ENCODE measurements around the gene ATE1.
"Not testable (repeated sequence)": the region's sequence is repeated elsewhere in the genome, so short reads cannot be mapped to it uniquely, and the experiment has no call there.

ATE1 gene

DNA sequence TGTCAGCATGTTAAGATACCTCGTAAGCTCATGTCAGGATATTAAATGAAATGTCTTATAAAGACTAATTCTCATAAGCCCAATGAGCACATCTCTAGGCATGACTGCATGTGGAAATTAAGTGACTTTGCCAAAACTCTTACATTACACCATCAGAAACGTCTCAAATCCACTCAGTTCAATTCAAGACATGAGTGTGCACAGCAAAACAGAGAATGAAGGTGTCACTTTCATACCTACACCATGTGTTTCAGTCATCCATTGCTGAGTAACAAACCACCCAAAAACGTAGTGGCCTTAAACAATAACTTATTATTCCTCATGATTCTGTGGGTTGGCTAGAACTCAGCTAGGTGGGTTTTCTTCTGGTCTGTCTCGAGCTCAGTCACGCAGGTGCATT lies 99.8 kb downstream of the ATE1 start:
- DNase-seq = no peak

DNA sequence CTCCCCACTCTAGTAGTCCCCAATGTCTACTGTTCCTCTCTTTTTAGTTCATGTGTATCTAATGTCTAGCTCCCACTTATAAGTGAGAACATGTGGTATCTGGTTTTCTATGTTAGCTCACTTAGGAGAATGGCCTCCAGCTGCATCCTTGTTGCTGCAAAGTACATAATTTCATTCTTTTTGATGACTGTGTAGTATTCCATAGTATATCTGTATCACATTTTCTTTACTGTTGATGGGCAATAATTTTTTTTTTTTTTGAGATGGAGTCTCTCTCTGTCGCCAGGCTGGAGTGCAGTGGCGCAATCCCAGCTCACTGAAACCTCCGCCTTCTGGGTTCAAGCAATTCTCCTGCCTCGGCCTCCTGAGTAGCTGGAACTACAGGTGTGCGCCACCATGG lies 101.1 kb downstream of the ATE1 start:
- not testable (repeated sequence) for DNase-seq

DNA sequence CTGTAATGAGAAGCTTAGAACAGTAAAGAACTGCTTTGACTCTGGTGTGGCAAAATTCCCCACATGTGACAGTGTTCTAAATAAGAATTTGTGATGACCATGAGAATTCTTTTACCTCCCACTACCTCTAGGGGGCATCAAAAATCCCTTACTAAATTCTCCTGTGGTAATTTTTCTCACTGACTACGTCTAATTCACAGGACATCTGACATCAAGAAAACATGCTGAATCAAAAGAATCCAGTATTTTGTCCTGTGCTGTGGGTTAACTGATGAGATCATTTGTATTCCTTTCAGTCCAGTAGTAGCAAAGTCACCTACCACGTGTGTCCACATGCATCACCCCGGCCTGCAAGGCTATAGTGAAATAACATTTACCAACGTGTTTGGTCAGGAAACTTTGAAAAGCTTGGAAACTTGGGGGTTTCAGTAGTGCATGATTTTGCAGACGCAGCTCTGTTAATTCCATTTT lies 103.8 kb downstream of the ATE1 start:
- DNase-seq = no peak

DNA sequence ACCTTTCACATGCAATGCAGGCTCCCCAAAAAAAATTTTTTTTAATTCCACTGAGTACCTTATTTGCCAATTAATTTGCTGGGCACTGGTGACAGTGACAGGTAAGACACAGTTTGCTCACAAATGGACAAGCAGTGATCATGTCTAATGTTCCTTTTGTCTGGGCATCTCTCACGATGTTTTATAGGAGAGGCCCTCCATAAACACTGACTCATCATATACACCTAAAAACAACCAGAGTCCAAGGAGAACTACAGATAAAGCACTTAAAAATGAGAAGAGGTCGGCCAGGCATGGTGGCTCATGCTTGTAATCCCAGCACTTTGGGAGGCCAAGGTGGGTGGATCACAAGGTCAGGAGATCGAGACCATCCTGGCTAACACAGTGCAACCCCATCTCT lies 105.1 kb downstream of the ATE1 start:
- DNase-seq = no peak

DNA sequence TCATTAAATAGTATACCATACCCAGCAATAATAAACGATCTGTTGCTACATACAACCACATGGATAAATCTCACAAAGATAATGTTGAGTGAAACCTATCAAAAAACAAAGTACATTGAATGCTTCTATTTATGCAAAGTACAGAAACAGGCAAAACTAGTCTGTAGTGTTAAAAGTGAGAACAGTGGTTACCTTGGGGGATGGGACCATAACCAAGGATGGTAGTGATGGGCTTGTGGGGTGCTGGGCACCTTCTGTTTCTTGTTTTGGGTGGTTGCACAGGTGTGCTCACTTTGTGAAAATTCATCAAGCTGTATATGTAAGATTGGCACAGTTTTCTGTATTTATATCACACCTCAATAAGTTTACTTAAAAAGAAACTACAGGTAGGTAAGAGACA lies 105.7 kb downstream of the ATE1 start:
- no peak for DNase-seq

DNA sequence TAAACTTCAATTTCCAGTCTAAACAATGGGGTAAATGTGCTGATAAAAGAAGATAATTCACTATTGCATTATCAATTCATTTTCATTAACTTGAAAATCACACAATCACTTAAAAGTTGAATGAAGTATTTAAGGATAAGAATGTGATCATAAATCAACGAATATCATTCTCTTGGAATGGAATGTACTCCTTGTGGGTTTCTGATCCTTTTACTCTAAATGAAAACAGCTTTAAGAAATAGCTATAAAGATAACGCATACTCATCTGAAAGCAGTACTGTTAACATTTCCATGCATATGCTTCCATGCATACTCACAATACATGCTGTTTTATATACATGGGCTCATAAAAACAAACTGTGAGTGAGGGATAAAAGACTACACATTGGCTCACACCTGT lies 108.8 kb downstream of the ATE1 start:
- no peak for DNase-seq

DNA sequence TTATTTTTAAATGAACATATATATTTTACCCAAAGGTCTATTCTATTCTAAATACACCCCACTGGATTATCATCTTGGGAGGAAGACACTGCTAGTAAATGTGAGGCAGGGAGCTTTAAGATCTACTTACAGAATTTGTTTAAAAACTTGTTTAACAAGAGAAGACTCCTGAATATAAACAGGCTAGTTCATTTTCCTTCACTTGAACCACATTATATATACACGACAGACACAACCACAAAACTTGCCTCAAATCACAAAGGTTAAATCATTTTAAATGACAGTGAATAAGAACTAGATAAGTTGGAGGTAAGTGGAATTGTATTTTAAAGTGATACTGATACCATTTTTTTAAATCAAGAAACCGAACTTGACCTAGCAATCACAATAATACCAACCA lies 109.2 kb downstream of the ATE1 start:
- no peak for DNase-seq

DNA sequence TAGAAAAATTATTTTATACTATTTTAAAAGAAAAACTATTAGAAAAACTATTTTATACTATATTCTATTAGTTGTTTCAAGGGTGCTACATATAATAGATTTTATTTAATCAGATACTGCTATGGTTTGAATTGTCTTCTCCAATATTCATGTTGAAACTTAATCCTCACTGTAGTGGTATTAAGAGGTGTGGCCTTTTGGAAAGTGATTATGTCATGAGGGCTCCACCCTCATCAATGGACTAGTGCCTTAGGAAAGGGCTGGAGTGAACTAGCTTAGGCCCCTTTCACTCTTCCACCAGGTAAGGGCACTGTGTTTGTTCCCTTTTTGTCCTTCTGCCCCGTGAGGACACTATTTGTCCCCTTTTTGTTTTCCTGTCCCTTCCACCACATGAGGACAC lies 111.6 kb downstream of the ATE1 start:
- DNase-seq = no peak

DNA sequence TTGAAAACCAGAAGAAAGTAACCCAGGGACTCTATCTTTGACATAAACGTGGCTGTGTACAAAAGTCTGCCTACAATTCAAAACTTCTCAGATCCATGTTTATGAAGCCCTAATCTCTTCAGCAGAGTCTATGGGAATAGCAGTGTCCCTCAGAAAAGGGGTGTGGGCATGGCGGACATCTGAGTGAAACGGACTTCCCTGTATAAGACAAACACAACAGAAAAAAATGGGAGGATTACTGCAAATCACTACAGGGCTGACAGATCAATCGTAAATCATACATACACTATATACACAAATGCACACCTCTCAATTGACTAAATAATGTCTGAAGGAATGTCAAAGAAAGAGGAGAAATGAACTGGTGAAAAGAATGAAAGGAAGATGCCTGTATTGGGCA lies 114.0 kb downstream of the ATE1 start:
- no peak for DNase-seq

DNA sequence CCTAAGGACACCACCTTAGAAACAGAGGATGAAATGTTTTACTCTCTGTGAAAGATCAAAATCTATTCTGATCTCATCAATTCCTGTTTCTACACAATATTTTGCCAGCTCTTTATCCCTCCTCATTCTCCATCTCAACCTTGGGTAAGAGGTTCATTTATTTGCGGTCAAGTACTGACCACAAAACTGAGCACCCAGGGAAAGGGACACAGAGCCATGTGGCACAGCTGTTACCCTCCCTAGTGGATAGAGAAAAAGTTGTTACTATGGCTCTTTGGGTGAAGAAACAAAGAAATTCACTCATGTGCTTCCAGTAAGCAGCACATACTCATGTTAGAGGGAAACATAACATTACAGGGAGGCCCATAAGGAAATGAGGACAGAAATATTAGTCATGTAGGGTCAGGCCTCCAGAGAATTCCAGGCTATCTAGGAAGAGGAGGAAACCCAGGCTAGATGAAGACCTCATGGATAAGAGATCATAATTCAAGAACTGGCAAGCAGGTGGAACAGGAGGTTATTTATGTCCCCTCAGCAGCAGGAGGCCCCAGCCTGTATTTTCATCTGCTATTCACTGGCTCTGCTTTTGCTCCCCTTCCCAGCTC lies 114.5 kb downstream of the ATE1 start:
- no peak for DNase-seq

DNA sequence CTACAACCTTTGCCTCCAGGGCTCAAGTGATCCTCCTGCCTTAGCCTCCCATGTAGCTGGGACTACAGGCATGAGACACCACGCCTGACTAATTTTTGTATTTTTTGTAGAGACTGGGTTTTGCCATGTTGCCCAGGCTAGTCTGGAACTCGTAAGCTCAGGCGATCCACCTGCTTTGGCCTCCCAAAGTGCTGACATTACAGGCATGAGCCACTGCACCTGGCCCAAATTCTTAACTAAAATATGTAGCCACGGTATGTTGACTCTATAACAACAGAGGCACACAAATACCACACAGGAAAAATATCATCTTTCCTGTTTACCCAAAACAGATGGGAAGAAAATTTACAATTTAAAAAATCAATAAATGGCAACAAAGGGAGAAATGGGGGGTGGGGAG lies 115.8 kb downstream of the ATE1 start:
- DNase-seq = no peak

DNA sequence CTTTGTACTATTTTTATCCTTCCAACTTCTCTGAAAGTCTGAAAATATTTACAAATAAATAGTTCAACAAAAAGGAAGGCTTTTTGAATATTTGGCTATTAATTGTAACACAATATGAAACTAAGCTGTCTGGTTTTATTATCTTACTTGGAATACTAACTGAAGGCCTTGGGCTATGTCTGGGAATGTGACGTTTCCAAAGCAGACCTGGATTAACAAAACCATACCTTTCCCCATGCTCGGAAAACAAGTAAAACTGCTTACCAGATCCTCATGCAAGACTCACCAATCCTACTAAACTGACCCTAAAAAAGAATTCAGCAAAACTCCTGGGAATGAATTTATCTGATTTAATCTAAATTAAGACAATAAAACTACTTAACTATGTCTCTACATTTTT lies 116.4 kb downstream of the ATE1 start:
- DNase-seq = no peak

DNA sequence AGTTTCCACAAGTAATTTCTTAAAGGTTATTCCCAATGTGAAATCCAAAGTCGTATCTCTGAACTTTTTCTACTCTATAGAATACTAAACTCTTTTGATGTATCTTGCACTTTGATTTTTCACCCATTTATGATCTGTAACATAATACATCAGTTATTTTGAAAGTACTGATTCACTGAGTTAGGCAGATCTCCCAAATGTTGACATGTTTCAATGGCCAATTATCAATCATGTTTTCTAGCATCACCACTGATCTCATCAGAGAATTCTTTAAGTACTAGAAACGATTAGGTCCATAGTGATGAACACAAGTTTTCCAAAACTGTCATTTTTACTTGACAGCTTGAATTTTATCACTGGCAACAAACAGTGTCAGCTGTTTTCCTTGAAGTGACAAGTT lies 119.0 kb downstream of the ATE1 start:
- no peak for DNase-seq

DNA sequence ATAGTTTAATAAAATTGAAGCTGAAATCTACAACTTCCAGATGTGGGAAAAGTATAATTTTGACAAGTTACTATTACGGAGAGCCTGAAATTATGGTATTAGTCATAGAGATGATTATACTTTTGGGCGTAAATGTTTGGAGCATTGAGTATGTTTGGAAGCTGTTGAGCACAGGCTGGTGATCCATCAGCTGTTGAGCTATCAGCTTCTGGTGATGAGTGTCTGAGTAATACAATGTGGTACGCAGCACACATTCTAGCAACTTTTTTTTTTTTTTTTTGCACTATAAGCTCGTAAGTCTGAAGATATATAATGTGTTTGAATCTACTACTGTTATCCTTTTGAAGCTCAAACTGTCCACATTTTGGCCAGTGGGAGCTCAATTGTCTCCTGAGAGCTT lies 123.4 kb downstream of the ATE1 start:
- no peak for DNase-seq

DNA sequence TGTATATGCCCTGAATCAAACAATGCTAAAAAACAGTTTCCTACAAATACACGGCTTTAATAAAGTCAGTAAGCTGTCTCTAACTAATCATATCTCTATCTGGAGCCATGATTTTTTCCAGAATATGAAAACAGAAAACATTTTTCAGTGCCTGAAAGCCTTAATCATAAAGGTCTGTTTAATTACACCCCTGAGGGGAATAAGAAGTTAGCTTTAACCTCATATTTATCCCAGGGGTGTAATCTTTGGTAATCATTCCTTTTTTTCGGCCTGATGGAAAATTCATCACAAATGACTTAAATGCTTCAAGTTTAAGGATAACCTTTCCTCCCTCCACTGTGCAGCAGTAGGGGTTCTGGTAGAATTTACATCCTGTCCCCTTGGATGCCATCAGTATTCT lies 124.2 kb downstream of the ATE1 start:
- DNase-seq = no peak

DNA sequence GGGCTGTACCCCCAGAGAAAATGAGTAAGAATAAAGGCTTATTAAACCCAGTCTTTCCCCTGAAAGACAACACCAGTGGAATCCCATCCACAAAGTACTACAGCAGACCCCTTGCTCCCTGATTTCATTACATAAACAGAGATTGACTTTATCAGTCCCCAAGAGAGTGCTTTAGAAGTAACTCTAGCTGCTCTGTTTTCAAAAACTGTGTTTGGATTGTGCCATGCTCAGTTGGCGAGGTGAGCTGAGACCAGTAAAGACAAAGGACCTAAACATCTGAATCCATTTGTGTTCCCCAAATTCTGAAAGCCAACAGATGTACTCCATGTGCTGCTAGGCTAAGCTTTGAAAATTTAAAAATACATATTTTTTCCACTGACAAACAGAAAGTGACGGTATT lies 127.0 kb downstream of the ATE1 start:
- no peak for DNase-seq

DNA sequence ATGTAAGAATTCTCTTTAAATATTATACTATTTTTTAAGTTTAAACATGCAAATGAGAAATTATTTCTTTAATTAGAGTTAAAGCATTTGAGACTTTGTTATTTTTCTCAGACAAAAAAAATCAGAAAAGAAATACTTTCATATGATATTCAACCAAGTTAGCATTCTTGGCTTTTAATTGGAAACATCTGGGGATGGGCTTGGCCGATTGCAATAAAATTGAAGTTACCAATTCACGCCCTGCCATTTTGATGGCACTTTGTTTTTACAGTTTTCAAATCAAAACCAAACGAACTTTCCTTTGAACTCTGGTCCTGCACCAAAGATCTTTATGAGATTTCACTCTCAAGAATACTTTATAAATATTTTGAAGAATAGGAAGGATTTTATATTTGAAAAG lies 127.7 kb downstream of the ATE1 start:
- DNase-seq = no peak

DNA sequence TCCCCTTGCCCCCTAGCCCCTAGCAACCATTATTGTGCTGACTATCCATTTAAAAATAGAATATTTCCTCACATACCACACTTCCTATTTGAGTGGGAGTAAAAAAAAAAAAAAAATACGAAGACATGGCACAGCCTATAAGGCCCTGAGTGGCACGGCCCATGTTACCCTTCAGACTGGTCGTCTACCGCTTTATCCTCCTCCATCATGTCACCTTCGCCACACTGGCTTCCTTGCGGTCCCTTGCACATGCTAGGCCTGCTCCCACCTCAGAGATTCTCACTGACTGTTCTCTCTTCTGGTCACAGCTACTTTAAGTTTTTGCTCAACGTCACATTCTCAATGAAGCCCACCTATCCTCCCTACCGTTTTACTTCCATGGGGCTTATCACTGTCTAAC lies 130.3 kb downstream of the ATE1 start:
- no peak for DNase-seq

DNA sequence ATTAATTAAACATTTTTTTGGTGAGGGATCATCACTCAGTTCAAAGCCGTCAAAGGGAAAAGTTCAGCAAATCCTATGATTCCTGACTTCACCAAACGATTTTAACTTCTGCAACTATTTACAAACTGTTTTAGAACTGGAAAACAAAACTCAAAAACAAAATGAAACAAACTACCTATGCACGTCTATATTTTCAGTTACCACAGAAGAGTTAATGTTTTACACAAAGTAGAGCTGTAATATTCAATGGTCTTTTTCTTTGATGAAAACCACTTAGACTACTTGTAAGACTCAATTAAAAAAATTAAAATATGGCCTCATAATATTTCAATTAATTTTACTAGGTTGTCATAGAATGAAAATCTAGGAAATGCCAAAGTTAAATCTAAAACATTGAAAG lies 131.5 kb downstream of the ATE1 start:
- no peak for DNase-seq

DNA sequence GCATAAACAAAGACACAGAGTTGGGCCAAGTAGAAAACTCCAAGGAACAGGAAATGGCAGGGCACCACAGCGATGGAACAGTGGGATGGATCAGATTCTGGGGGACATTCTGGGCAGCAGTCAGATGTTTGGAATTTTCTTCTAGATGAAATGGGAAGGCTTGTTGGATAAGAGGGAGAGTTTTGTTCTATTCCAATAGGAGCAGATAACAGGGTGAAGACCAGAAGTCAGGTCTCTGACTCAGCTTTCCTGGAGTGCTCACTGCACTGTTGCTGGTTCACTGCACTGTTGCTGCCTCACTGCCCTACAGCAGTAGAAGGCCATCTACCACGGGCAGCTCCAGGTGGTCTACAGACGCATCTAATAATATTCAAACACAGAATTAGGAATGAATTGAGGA lies 135.6 kb downstream of the ATE1 start:
- no peak for DNase-seq

DNA sequence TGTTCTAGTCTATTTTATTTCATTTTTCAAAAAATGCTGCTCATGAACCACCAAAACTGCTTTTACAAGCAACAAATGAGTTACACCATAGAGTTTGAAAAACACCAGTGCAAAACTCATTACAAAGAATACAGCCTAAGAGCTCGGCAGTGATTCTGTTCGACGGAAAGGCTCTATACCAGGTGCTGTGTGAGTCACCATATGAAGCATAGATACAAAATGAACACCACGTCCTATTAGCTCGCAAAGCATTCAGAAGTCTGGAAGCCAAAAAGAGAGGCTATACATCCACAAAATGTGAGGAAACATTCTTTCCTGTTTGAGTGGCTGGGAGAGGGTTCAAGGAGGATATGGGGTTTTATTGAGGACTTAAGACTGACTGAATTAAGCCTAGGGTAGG lies 136.1 kb downstream of the ATE1 start:
- DNase-seq = no peak

DNA sequence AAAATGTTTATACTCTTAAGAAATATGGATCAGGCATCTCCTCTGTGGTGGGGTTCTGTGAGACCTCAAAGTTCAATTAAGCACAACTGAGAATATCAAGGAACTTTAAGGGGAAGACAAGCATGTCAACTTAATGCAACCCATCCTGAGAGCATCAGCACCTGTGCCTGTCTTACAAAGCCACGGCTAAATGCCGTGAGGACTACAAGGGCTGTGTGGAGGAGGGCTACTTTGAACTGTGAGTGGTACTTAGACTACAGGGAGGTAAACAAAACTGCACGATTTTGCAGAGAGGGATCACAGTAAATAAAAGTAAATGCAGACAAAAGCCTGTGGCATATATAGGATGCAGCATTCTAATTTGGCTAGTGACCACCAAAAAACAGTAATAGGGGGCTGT lies 139.1 kb downstream of the ATE1 start:
- no peak for DNase-seq

DNA sequence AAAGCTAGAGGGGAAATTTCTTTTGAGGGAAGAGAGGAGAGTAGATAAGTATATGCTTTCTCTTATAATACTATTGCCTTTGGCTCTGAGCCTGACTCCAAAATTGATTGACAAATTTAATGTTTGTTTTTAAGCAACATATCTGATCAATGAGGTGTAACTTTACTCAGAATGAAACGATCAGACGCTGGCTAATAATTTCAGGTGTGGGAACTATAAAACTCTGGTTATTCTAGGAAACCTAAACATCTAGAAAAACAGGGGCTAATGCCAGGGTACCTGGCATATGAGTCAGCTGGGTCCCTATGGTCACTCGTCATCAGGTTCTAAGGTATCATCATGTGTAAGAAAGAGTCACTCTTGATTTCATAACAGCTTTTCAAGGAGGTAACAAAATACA lies 139.7 kb downstream of the ATE1 start:
- DNase-seq = no peak

DNA sequence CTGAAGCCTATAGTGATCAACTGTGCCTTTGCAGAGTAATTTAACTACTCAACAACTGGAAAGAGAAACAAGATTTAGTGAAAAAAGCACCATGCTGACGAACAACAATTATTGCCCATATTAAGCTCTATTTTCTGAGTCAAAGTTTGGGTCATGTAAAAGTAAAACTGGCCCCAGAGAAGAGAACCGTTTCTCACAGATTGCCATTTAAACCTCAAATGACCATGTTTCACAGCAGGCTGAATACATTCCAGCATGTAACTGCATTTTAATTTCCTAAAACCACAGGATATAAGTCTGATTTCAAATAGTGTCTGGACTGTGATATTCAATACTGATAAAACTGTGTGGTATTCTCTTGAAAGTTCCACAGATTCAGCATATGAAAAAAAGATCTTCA lies 140.7 kb downstream of the ATE1 start:
- DNase-seq = no peak

DNA sequence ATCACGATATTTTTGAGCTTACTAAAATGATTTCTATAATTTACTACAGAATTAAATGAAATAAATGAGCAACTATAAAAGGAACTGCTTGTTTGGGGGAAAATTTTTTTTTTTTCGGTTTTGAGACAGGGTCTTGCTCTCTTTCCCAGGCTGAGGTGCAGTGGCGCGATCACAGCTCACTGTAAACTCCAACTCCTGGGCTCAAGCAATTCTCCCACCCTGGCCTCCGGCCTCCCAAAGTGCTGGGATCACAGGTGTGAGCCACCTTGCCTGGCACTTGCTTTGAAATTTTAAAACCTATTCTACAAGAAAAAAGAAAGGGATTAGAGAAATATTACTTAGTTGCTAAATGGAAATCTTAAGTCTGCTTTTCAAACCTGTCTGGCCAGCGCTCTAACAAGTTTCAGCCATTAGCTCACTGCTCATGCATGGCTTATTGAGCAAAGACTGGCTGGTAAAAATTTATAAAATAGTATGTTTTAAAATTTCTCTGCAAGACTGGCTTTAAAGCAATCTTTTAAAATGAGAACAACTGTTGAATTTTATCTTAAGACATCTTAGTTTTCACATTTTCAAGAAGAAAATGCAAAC lies 144.0 kb downstream of the ATE1 start:
- DNase-seq = no peak

DNA sequence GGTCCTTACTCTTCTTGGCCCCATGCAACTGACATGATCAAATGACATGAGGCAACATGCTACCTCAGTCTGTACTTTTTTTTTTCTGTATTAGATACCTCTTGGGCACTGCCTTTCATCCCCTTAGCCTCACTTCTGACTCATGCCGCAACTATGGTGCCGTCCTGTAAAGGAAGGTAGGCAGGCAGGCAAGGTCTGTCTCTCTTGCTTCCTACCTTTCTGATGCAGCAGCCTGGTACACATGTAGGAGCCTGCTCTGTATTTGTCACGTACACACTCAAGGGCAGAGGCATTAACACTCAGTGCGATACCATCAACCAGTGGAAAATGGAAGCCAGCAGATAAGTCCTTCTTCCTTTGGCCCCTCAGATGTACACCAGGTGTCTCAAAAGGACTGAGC lies 146.7 kb downstream of the ATE1 start:
- DNase-seq = no peak

Measured in 8988T (cell line).